Type B pancreatic cell (in vitro differentiated cells): ENCODE data around the gene DLK1. TPM values are rescaled to one million over a fixed set of nuclear protein-coding genes. Genes with fewer than 3 reads are reported as not detected.

Experiments
- DNase-seq: peaks from one replicate; pipeline ENCODE4 v3.0.0; 2021; ENCODE audit warnings: mixed read lengths; ENCODE audit not compliant: unreplicated experiment; ENCODE audit errors: extremely low spot score
- H3K27ac Mint-ChIP-seq: 2 replicates; pipeline ENCODE4 v1.8.0; 2021; ENCODE audit warnings: mild to moderate bottlenecking, mixed read lengths
- H3K27me3 Mint-ChIP-seq: 2 replicates; pipeline ENCODE4 v1.8.0; 2021; ENCODE audit warnings: mixed read lengths
- H3K36me3 Mint-ChIP-seq: 2 replicates; pipeline ENCODE4 v1.8.0; 2021; ENCODE audit warnings: mixed read lengths
- H3K4me1 Mint-ChIP-seq: one replicate; pipeline ENCODE4 v1.8.0; 2021; ENCODE audit warnings: mixed read lengths; ENCODE audit not compliant: unreplicated experiment
- H3K4me3 Mint-ChIP-seq: 2 replicates; pipeline ENCODE4 v1.8.0; 2021; ENCODE audit warnings: mild to moderate bottlenecking, mixed read lengths
- H3K9me3 Mint-ChIP-seq: 2 replicates; pipeline ENCODE4 v1.8.0; 2021; ENCODE audit warnings: mixed read lengths
- CTCF ChIP-seq: fragments of 200-600 bp; sonication (generic); conservative IDR thresholded peaks from 2 replicates; pipeline ENCODE4 v1.5.0; 2021; ENCODE audit warnings: antibody characterized with exemption, mild to moderate bottlenecking
- total RNA-seq: library from RNA; stranded (reverse); gene quantifications from 2 replicates; pipeline ENCODE4 v1.2.1, GENCODE V29; 2021; ENCODE audit warnings: low replicate concordance

DLK1 gene
- total RNA-seq, 1 donor from 2014 or later, result 149 TPM

- H3K36me3 Mint-ChIP-seq, result no peaks in the 10 kb centered on the region
- peaks cover 52% of the 10 kb centered on the region for H3K4me1 Mint-ChIP-seq
- DNase-seq, result no peak
Measured at GRCh38 chr14:100688598-100689461, 37.9 kb upstream of the DLK1 start.

GRCh38 chr14:100690672-100691071 is 36.0 kb upstream of the DLK1 start:
- Mint-ChIP-seq H3K36me3 (no peaks in the 10 kb centered on the region), H3K4me3 (no peak overlapping the region), H3K27ac (no peak overlapping the region), H3K4me1 (peaks cover 51% of the 10 kb centered on the region), H3K9me3 (no peaks in the 10 kb centered on the region), H3K27me3 (peaks cover 33% of the 10 kb centered on the region)
- DNase-seq, result no peak
- no peak for TF ChIP-seq CTCF

More at GRCh38 chr14:100688598-100689461, 37.9 kb upstream of the DLK1 start:
- Mint-ChIP-seq H3K27me3 (peaks cover 31% of the 10 kb centered on the region), H3K27ac (peak overlapping the region; percentile 23), H3K4me3 (no peak overlapping the region), H3K9me3 (no peaks in the 10 kb centered on the region)
- TF ChIP-seq CTCF, result no peak

- TF ChIP-seq CTCF, result no peak
- DNase-seq, result no peak
- no peaks in the 10 kb centered on the region for H3K9me3 Mint-ChIP-seq
- peak overlapping the region; percentile 69 for H3K27ac Mint-ChIP-seq
- peaks cover 35% of the 10 kb centered on the region for H3K27me3 Mint-ChIP-seq
- H3K4me1 Mint-ChIP-seq, result peaks cover 60% of the 10 kb centered on the region
- H3K36me3 Mint-ChIP-seq, result no peaks in the 10 kb centered on the region
- H3K4me3 Mint-ChIP-seq, result no peak overlapping the region
Measured at GRCh38 chr14:100691395-100692056, 35.2 kb upstream of the DLK1 start.

- no peaks in the 10 kb centered on the region for H3K9me3 Mint-ChIP-seq
- no peak for DNase-seq
- peak overlapping the region; percentile 69 for H3K27ac Mint-ChIP-seq
- H3K36me3 Mint-ChIP-seq, result no peaks in the 10 kb centered on the region
- peaks cover 61% of the 10 kb centered on the region for H3K4me1 Mint-ChIP-seq
- H3K4me3 Mint-ChIP-seq, result no peak overlapping the region
- TF ChIP-seq CTCF, result no peak
- peaks cover 35% of the 10 kb centered on the region for H3K27me3 Mint-ChIP-seq
Measured at GRCh38 chr14:100692256-100692655, 34.4 kb upstream of the DLK1 start.

GRCh38 chr14:100692859-100693558 is 33.7 kb upstream of the DLK1 start:
- H3K27ac Mint-ChIP-seq, result peak overlapping the region; percentile 69
- H3K27me3 Mint-ChIP-seq, result peaks cover 35% of the 10 kb centered on the region
- H3K36me3 Mint-ChIP-seq, result no peaks in the 10 kb centered on the region
- no peak for DNase-seq
- peak overlapping the region; percentile 53 for H3K4me3 Mint-ChIP-seq
- peaks cover 57% of the 10 kb centered on the region for H3K4me1 Mint-ChIP-seq
- H3K9me3 Mint-ChIP-seq, result no peaks in the 10 kb centered on the region
- no peak for TF ChIP-seq CTCF
